OCI-LY1 (cell line): ENCODE data around the gene NAPG.
"Not testable (repeated sequence)": the region's sequence is repeated elsewhere in the genome, so short reads cannot be mapped to it uniquely, and the experiment has no call there.

Experiments used
- H2AFZ ChIP-seq: fragments of 200-600 bp; sonication (generic), shearing (Covaris generic); 2 replicates; pipeline ENCODE4 v1.6.0; 2014; ENCODE audit warnings: antibody characterized with exemption, mild to moderate bottlenecking, low read length
- H3F3A ChIP-seq: fragments of 200-600 bp; sonication (generic), shearing (Covaris generic); 2 replicates; pipeline ENCODE4 v1.6.0; 2014; ENCODE audit warnings: mild to moderate bottlenecking, antibody characterized with exemption, low read length, moderate library complexity; ENCODE audit not compliant: insufficient read depth
- H3K27ac ChIP-seq: fragments of 200-600 bp; sonication (generic); 2 replicates; pipeline ENCODE4 v1.5.1; 2014; ENCODE audit warnings: low read length, mixed run types, mild to moderate bottlenecking, low read depth; ENCODE audit not compliant: poor library complexity, severe bottlenecking
- H3K27me3 ChIP-seq: fragments of 200-600 bp; sonication (generic); 2 replicates; pipeline ENCODE4 v1.6.0; 2014; ENCODE audit warnings: antibody characterized with exemption, mild to moderate bottlenecking, low read length, moderate library complexity; ENCODE audit not compliant: insufficient read depth
- H3K36me3 ChIP-seq: fragments of 200-600 bp; sonication (generic); 2 replicates; pipeline ENCODE4 v1.6.1; 2014; ENCODE audit warnings: mild to moderate bottlenecking, antibody characterized with exemption, low read length, moderate library complexity, mixed read lengths; ENCODE audit not compliant: insufficient read depth
- H3K4me1 ChIP-seq: fragments of 200-600 bp; sonication (generic); 2 replicates; pipeline ENCODE4 v1.5.1; 2014; ENCODE audit warnings: mild to moderate bottlenecking, low read length, moderate library complexity; ENCODE audit not compliant: insufficient read depth, severe bottlenecking
- H3K4me2 ChIP-seq: fragments of 200-600 bp; sonication (generic), shearing (Covaris generic); 2 replicates; pipeline ENCODE4 v1.6.1; 2014; ENCODE audit warnings: low read length
- H3K4me3 ChIP-seq: fragments of 200-600 bp; sonication (generic); 2 replicates; pipeline ENCODE4 v1.5.1; 2014; ENCODE audit warnings: low read length, low read depth, mild to moderate bottlenecking, mixed read lengths; ENCODE audit not compliant: poor library complexity, severe bottlenecking
- H3K79me2 ChIP-seq: fragments of 200-600 bp; shearing (Covaris generic); 2 replicates; pipeline ENCODE4 v1.6.1; 2016; ENCODE audit warnings: mixed run types, low read length, mixed read lengths; ENCODE audit not compliant: insufficient read depth
- H3K9ac ChIP-seq: fragments of 200-600 bp; sonication (generic), shearing (Covaris generic); 2 replicates; pipeline ENCODE4 v1.6.1; 2014; ENCODE audit warnings: mild to moderate bottlenecking, low read length, mixed read lengths
- H3K9me2 ChIP-seq: fragments of 200-600 bp; sonication (generic), shearing (Covaris generic); 2 replicates; pipeline ENCODE4 v1.6.1; 2014; ENCODE audit warnings: low read depth, mild to moderate bottlenecking, low read length, mixed read lengths
- H3K9me3 ChIP-seq: fragments of 200-600 bp; shearing (Covaris generic); 2 replicates; pipeline ENCODE4 v1.6.1; 2014; ENCODE audit warnings: low read length, mixed read lengths
- H4K20me1 ChIP-seq: fragments of 200-600 bp; sonication (generic), shearing (Covaris generic); 2 replicates; pipeline ENCODE4 v1.6.0; 2016; ENCODE audit warnings: mild to moderate bottlenecking, low read length; ENCODE audit not compliant: insufficient read depth
- CTCF ChIP-seq: fragments of 200-600 bp; sonication (generic), shearing (Covaris generic); IDR thresholded peaks from 2 replicates; pipeline ENCODE4 v1.5.1; 2017; ENCODE audit warnings: mild to moderate bottlenecking, antibody characterized with exemption, low read length, moderate library complexity, mixed read lengths
- EZH2 ChIP-seq: fragments of 200-600 bp; sonication (generic), shearing (Covaris generic); IDR thresholded peaks from 2 replicates; pipeline ENCODE4 v1.8.0; 2017; ENCODE audit warnings: borderline replicate concordance, mixed run types, mild to moderate bottlenecking, antibody characterized with exemption, low read length, moderate library complexity, mixed read lengths

NAPG gene

GRCh38 chr18:10546557-10547300 lies 20.9 kb downstream of the NAPG start:
- Histone ChIP-seq H3K79me2 (no peaks in the 10 kb centered on the region), H2AFZ (no peak overlapping the region), H3F3A (no peaks in the 10 kb centered on the region), H3K4me1 (no peaks in the 10 kb centered on the region), H3K27me3 (no peaks in the 10 kb centered on the region), H3K9me3 (no peaks in the 10 kb centered on the region), H4K20me1 (no peaks in the 10 kb centered on the region), H3K4me3 (no peak overlapping the region), H3K9me2 (no peaks in the 10 kb centered on the region), H3K27ac (no peak overlapping the region), H3K4me2 (no peak overlapping the region), H3K36me3 (peaks cover 91% of the 10 kb centered on the region), H3K9ac (no peak overlapping the region)
- TF ChIP-seq CTCF (no peak), EZH2 (no peak)

GRCh38 chr18:10552226-10552625 lies 26.4 kb downstream of the NAPG start:
- Histone ChIP-seq H3K9me2 (no peaks in the 10 kb centered on the region), H2AFZ (no peak overlapping the region), H3K9me3 (no peaks in the 10 kb centered on the region), H3K9ac (no peak overlapping the region), H3K27ac (no peak overlapping the region), H3K27me3 (no peaks in the 10 kb centered on the region), H3K79me2 (no peaks in the 10 kb centered on the region), H4K20me1 (no peaks in the 10 kb centered on the region), H3K4me1 (no peaks in the 10 kb centered on the region), H3K4me3 (no peak overlapping the region), H3K36me3 (peaks cover 94% of the 10 kb centered on the region), H3F3A (no peaks in the 10 kb centered on the region), H3K4me2 (no peak overlapping the region)
- TF ChIP-seq EZH2 (no peak), CTCF (no peak)

- H3K36me3 ChIP-seq, result peaks cover 60% of the 10 kb centered on the region
- not testable (repeated sequence) for H3K9me2 ChIP-seq, H3F3A ChIP-seq, H3K4me1 ChIP-seq, H3K27me3 ChIP-seq, H4K20me1 ChIP-seq, H3K9me3 ChIP-seq, H3K4me3 ChIP-seq, H3K79me2 ChIP-seq, H2AFZ ChIP-seq, H3K4me2 ChIP-seq, H3K27ac ChIP-seq, H3K9ac ChIP-seq
These were observed 30.4 kb downstream of the NAPG start for GRCh38 chr18:10556251-10556650.

GRCh38 chr18:10557085-10557677 lies 31.4 kb downstream of the NAPG start:
- H3K9me3 ChIP-seq, result no peaks in the 10 kb centered on the region
- peaks cover 50% of the 10 kb centered on the region for H3K36me3 ChIP-seq
- no peak overlapping the region for H3K4me2 ChIP-seq
- no peak overlapping the region for H3K9ac ChIP-seq
- no peak overlapping the region for H3K4me3 ChIP-seq
- H3F3A ChIP-seq, result no peaks in the 10 kb centered on the region
- H3K4me1 ChIP-seq, result peaks cover 9% of the 10 kb centered on the region
- H3K27me3 ChIP-seq, result no peaks in the 10 kb centered on the region
- TF ChIP-seq EZH2 (no peak), CTCF (no peak)
- H4K20me1 ChIP-seq, result no peaks in the 10 kb centered on the region
- H2AFZ ChIP-seq, result no peak overlapping the region
- no peaks in the 10 kb centered on the region for H3K9me2 ChIP-seq
- no peak overlapping the region for H3K27ac ChIP-seq
- H3K79me2 ChIP-seq, result no peaks in the 10 kb centered on the region
